ENCODE data around the gene ELL. TPM values are rescaled to one million over a fixed set of nuclear protein-coding genes. Genes with fewer than 3 reads are reported as not detected.

Gene ELL
- total RNA-seq, 6 experiments from 2014 or later, result 15.7 to 17.8 (median 16.4) TPM

DNA sequence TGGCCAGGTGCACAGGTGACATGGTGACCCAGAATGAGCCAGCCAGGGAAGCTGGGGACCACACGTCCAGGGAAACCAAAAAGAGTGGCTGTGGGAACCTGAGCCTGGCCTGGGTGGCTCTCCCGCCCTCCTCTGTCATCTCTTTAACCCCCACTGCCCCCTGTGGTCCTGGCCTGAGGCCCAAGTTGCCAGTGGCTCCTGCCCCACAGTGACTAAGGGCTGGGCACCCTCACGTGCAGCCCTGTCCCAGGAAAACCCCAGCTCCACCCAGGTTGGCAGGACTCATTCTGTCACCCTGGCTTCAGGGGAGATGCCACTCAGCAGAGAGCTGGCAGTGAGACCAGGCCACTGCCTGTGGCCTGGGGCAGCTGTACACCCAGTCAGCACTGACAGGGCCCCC is 53.4 kb downstream of the ELL start:
- TF ChIP-seq, protein P1, sequence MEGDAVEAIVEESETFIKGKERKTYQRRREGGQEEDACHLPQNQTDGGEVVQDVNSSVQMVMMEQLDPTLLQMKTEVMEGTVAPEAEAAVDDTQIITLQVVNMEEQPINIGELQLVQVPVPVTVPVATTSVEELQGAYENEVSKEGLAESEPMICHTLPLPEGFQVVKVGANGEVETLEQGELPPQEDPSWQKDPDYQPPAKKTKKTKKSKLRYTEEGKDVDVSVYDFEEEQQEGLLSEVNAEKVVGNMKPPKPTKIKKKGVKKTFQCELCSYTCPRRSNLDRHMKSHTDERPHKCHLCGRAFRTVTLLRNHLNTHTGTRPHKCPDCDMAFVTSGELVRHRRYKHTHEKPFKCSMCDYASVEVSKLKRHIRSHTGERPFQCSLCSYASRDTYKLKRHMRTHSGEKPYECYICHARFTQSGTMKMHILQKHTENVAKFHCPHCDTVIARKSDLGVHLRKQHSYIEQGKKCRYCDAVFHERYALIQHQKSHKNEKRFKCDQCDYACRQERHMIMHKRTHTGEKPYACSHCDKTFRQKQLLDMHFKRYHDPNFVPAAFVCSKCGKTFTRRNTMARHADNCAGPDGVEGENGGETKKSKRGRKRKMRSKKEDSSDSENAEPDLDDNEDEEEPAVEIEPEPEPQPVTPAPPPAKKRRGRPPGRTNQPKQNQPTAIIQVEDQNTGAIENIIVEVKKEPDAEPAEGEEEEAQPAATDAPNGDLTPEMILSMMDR (IDR thresholded peaks at IDR 0.05), result no peak
- no peak for DNase-seq
- H3K4me1 Mint-ChIP-seq (ENCODE audit: low read depth), result peaks cover 44% of the 10 kb centered on the region
- peak overlapping the region; percentile 68; the same call in 1 of the 2 replicates for H3K27ac Mint-ChIP-seq
- H3K4me3 Mint-ChIP-seq, result no peak overlapping the region
- H3K9me3 Mint-ChIP-seq, result no peaks in the 10 kb centered on the region
- H3K36me3 Mint-ChIP-seq (ENCODE audit: low read depth), result peaks cover 3% of the 10 kb centered on the region; the same call in 1 of the 2 replicates
- H3K27me3 Mint-ChIP-seq (ENCODE audit: insufficient read depth), result peaks cover 6% of the 10 kb centered on the region

DNA sequence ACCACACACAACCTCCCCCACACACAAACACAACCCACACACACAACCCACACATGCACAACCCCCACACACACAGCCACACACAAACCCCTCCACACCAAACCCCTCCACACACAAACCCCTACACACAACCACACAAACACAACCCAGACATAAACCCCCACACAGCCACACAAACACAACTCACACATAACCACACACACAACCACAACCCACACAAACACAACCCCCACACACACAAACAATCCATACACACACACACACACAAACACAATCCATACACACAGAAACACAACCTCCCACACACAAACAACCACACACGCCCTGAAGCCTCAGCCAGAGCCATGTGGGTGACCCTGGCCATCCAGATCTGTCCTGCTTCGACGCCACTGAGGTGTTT is 53.9 kb downstream of the ELL start:
- no peak for DNase-seq
- TF ChIP-seq, protein P1 (IDR thresholded peaks at IDR 0.05), result no peak
- H3K36me3 Mint-ChIP-seq (ENCODE audit: low read depth), result peaks cover 5% of the 10 kb centered on the region; the same call in 1 of the 2 replicates

DNA sequence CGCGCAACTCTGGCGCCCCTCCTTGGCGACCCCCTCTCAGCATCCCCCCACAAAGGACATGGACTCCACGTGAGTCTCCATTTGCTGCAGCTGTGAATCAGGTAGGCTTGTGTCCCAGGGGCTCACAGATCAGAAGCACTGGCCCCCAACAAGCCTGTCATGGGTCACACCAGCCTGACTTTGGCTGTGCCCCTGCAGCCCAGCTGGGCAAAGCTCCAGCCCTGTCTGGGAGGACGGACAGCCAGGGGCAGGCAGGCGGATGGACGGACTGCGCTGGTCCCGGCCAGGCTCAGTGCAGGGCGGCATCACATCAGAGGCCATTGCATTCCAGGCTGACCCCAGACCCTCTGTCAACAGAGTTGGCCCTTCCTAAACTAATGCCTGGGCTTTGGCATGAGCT is 55.5 kb downstream of the ELL start:
- H3K4me1 Mint-ChIP-seq (ENCODE audit: low read depth), result peaks cover 51% of the 10 kb centered on the region
- H3K27ac Mint-ChIP-seq, result no peak overlapping the region
- H3K27me3 Mint-ChIP-seq (ENCODE audit: insufficient read depth), result peaks cover 4% of the 10 kb centered on the region
- H3K36me3 Mint-ChIP-seq (ENCODE audit: low read depth), result peaks cover 14% of the 10 kb centered on the region; the same call in 1 of the 2 replicates
- no peak for DNase-seq
- TF ChIP-seq, protein P1 (IDR thresholded peaks at IDR 0.05), result no peak
- H3K4me3 Mint-ChIP-seq, result no peak overlapping the region
- no peaks in the 10 kb centered on the region for H3K9me3 Mint-ChIP-seq

More for the DNA sequence above, 53.9 kb downstream of the ELL start:
- peak overlapping the region; percentile 68 for H3K27ac Mint-ChIP-seq
- peaks cover 5% of the 10 kb centered on the region for H3K27me3 Mint-ChIP-seq (ENCODE audit: insufficient read depth)
- no peaks in the 10 kb centered on the region for H3K9me3 Mint-ChIP-seq
- H3K4me1 Mint-ChIP-seq (ENCODE audit: low read depth), result peaks cover 44% of the 10 kb centered on the region
- H3K4me3 Mint-ChIP-seq, result no peak overlapping the region

DNA sequence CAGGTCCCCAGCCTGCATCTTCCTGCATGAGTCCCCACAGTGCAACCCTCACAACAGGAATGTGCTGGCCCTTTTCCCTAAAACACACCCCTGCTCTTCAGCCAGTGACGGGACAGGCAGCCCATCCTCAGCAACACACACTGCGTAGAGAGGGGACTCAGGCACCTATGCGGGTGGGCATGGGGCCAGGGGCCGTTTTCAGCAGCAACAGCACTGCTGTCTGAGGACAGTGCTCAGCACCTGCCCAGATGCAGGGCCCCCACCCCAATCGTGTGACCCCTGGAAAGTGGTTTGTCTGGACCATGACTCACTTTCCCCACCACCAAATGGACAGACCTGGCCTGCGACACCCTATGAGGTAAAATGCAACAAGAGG is 55.9 kb downstream of the ELL start:
- DNase-seq, result no peak
- peaks cover 52% of the 10 kb centered on the region for H3K4me1 Mint-ChIP-seq (ENCODE audit: low read depth)
- no peak overlapping the region for H3K27ac Mint-ChIP-seq
- H3K36me3 Mint-ChIP-seq (ENCODE audit: low read depth), result peaks cover 14% of the 10 kb centered on the region; the same call in 1 of the 2 replicates
- TF ChIP-seq, protein P1 (IDR thresholded peaks at IDR 0.05), result no peak
- peaks cover 4% of the 10 kb centered on the region for H3K27me3 Mint-ChIP-seq (ENCODE audit: insufficient read depth)
- no peak overlapping the region for H3K4me3 Mint-ChIP-seq
- no peaks in the 10 kb centered on the region for H3K9me3 Mint-ChIP-seq

DNA sequence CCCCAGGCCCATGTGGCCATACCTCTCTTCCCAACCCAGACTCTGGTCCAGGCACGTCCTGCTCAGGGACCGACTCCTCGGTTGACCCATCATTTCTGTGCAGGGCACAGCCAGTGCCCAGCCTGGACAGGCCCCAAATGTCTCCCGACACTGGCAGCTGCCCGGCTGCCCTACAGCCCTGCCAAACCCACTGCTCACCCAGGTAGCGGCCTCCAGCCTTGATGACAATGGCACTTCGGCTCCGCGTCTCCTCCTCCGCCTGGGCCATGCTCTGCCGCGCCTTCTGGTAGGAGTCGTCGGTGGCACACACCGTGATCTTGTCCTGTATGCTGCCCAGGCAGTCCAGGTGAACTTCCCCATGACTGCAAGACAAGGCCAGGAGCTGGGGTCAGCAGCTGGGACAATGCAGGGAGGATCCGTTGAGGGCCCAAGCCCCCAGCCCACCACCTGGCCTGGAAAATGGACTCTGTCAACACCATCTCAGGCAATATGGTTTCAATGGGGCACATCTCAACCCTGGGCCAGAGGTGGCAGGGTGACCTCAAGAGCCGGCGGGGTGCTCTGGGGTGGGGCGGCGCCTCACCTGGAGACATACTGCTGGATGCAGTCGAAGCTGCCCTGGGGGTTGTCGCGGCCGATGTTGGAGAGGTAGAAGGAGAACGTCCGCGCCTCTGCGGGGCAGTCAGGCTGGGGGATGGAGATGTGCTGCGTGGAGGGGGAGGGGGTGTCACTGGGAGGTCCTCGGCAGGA is 56.5 kb downstream of the ELL start:
- peak overlapping the region; percentile 76 for H3K27ac Mint-ChIP-seq
- H3K4me1 Mint-ChIP-seq (ENCODE audit: low read depth), result peaks cover 56% of the 10 kb centered on the region
- peaks cover 14% of the 10 kb centered on the region; the same call in 1 of the 2 replicates for H3K36me3 Mint-ChIP-seq (ENCODE audit: low read depth)
- TF ChIP-seq, protein P1 (IDR thresholded peaks at IDR 0.05), result no peak
- no peak for DNase-seq
- peaks cover 4% of the 10 kb centered on the region for H3K27me3 Mint-ChIP-seq (ENCODE audit: insufficient read depth)
- no peak overlapping the region for H3K4me3 Mint-ChIP-seq
- H3K9me3 Mint-ChIP-seq, result no peaks in the 10 kb centered on the region
